SU-DHL-6 (cell line): ENCODE data around the gene MTHFSD.

Experiments used
- H2AFZ ChIP-seq: fragments of 200-600 bp; sonication (generic); 2 replicates; pipeline ENCODE4 v1.6.1; 2014; ENCODE audit warnings: low read depth, mild to moderate bottlenecking, moderate library complexity, mixed read lengths, antibody characterized with exemption, low read length; ENCODE audit not compliant: severe bottlenecking
- H3F3A ChIP-seq: fragments of 200-600 bp; shearing (Covaris generic); 2 replicates; pipeline ENCODE4 v1.6.0; 2016; ENCODE audit warnings: antibody characterized with exemption, mild to moderate bottlenecking; ENCODE audit not compliant: insufficient read depth
- H3K27ac ChIP-seq: fragments of 200-600 bp; sonication (generic); 2 replicates; pipeline ENCODE4 v1.5.1; 2016; ENCODE audit warnings: low read depth, mild to moderate bottlenecking, low read length, moderate library complexity, mixed read lengths
- H3K27me3 ChIP-seq: fragments of 200-600 bp; sonication (generic), shearing (Covaris generic); 2 replicates; pipeline ENCODE4 v1.6.0; 2014; ENCODE audit warnings: mild to moderate bottlenecking, low read length
- H3K36me3 ChIP-seq: fragments of 200-600 bp; sonication (generic); 2 replicates; pipeline ENCODE4 v1.6.1; 2014; ENCODE audit warnings: mild to moderate bottlenecking, low read length, mixed read lengths
- H3K4me2 ChIP-seq: fragments of 300-600, 200-600 bp; shearing (Covaris generic), sonication (generic); 2 replicates; pipeline ENCODE4 v1.6.0; 2014; ENCODE audit warnings: low read length, low read depth, mild to moderate bottlenecking; ENCODE audit not compliant: poor library complexity, severe bottlenecking
- H3K4me3 ChIP-seq: fragments of 200-600 bp; sonication (generic); 2 replicates; pipeline ENCODE4 v1.5.1; 2014; ENCODE audit warnings: antibody characterized with exemption, low read length, mild to moderate bottlenecking, mixed read lengths; ENCODE audit not compliant: insufficient read depth, poor library complexity, severe bottlenecking
- H3K79me2 ChIP-seq: fragments of 200-600 bp; sonication (generic); 2 replicates; pipeline ENCODE4 v1.6.1; 2014; ENCODE audit warnings: mild to moderate bottlenecking, low read length, moderate library complexity; ENCODE audit not compliant: insufficient read depth
- H3K9ac ChIP-seq: fragments of 200-600 bp; sonication (generic); 2 replicates; pipeline ENCODE4 v1.7.0; 2014; ENCODE audit warnings: mild to moderate bottlenecking, low read length
- H3K9me2 ChIP-seq: fragments of 200-600 bp; sonication (generic); replicated peaks from 2 replicates; pipeline ENCODE4 v1.6.1; 2014; ENCODE audit warnings: low read length; ENCODE audit not compliant: insufficient read depth
- H3K9me3 ChIP-seq: fragments of 200-600 bp; sonication (generic); 2 replicates; pipeline ENCODE4 v1.6.1; 2014; ENCODE audit warnings: low read length, mixed read lengths; ENCODE audit not compliant: insufficient read depth
- H4K20me1 ChIP-seq: fragments of 200-600 bp; sonication (generic); 2 replicates; pipeline ENCODE4 v1.6.1; 2014; ENCODE audit warnings: low read depth, mild to moderate bottlenecking, antibody characterized with exemption, low read length, moderate library complexity, mixed read lengths
- CTCF ChIP-seq: fragments of 200-600 bp; sonication (generic); IDR thresholded peaks from one replicate; pipeline ENCODE4 v1.5.1; 2017; ENCODE audit warnings: antibody characterized with exemption, mild to moderate bottlenecking, low read length, moderate library complexity; ENCODE audit not compliant: insufficient read depth, poor library complexity, severe bottlenecking
- EZH2phosphoT487 ChIP-seq: fragments of 200-600 bp; sonication (generic), shearing (Covaris generic); conservative IDR thresholded peaks from 2 replicates; pipeline ENCODE4 v1.6.1; 2018; ENCODE audit warnings: mild to moderate bottlenecking, antibody characterized with exemption, low read length, moderate library complexity, mixed read lengths

The MTHFSD gene

DNA sequence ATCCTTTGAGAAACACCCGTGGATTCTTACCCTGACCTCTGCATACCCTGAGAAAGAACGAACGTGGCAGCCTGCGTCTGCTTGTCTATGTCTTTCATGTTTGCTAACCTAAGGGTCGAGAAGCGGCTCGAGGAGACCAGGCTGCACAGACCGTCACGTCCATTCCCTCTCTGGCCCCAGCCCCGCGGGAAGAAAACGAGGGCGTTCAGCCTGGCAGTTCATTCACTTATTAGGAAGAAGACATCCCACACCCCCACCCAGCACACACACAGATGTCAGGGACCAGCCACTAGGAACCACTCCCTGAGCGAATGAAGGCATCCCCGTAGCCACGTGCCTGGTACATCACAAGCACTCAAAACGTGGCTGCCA lies 655 bp upstream of the MTHFSD start:
- no peaks in the 10 kb centered on the region for H3K27me3 ChIP-seq
- no peaks in the 10 kb centered on the region for H4K20me1 ChIP-seq
- H3K4me3 ChIP-seq = peak overlapping the region; percentile 70
- H3K4me2 ChIP-seq = peak overlapping the region; percentile 68
- H3K9me3 ChIP-seq = no peaks in the 10 kb centered on the region
- peak overlapping the region; percentile 75 for H2AFZ ChIP-seq
- H3K9me2 ChIP-seq = no peaks in the 10 kb centered on the region
- no peaks in the 10 kb centered on the region for H3K36me3 ChIP-seq
- H3K79me2 ChIP-seq = peaks cover 3% of the 10 kb centered on the region; the same call in 1 of the 2 replicates
- no peaks in the 10 kb centered on the region for H3F3A ChIP-seq
- peak overlapping the region; percentile 80 for H3K9ac ChIP-seq
- H3K27ac ChIP-seq = no peak overlapping the region
- TF ChIP-seq CTCF (no peak), EZH2phosphoT487 (no peak)

DNA sequence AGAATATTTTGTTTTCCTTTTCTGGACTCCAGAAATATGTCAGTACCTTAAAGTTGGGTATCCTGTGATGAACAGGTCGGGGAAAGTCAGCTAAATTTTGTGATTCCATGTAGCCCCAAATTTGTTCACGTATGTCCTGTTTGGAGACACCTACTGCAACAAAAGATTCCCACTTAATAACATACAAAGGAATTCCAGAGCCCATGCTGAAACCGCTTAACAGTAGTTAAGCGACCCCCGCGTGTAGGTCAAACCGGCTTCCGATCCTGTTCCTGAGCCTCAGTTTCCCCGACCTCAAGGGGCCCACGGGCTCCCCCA lies 477 bp downstream of the MTHFSD start:
- H3K4me3 ChIP-seq = peak overlapping the region; percentile 70
- H2AFZ ChIP-seq = peak overlapping the region; percentile 75
- no peaks in the 10 kb centered on the region for H4K20me1 ChIP-seq
- H3K9ac ChIP-seq = peak overlapping the region; percentile 80
- H3K36me3 ChIP-seq = no peaks in the 10 kb centered on the region
- H3K79me2 ChIP-seq = peaks cover 3% of the 10 kb centered on the region; the same call in 1 of the 2 replicates
- no peaks in the 10 kb centered on the region for H3K27me3 ChIP-seq
- no peak for TF ChIP-seq EZH2phosphoT487
- TF ChIP-seq CTCF = no peak
- H3K27ac ChIP-seq = peak overlapping the region; percentile 5
- no peaks in the 10 kb centered on the region for H3K9me3 ChIP-seq
- no peaks in the 10 kb centered on the region for H3K9me2 ChIP-seq
- no peaks in the 10 kb centered on the region for H3F3A ChIP-seq
- peak overlapping the region; percentile 68 for H3K4me2 ChIP-seq

- Histone ChIP-seq H3K27ac (no peak overlapping the region), H3K36me3 (no peaks in the 10 kb centered on the region), H3K4me2 (no peak overlapping the region)
Measured at GRCh38 chr16:86553356-86553755, 1.7 kb downstream of the MTHFSD start.

More at GRCh38 chr16:86553356-86553755, 1.7 kb downstream of the MTHFSD start:
- Histone ChIP-seq H4K20me1 (no peaks in the 10 kb centered on the region), H3K9me3 (no peaks in the 10 kb centered on the region), H2AFZ (no peak overlapping the region), H3F3A (no peaks in the 10 kb centered on the region), H3K27me3 (no peaks in the 10 kb centered on the region), H3K4me3 (no peak overlapping the region), H3K9ac (no peak overlapping the region), H3K9me2 (no peaks in the 10 kb centered on the region), H3K79me2 (peaks cover 3% of the 10 kb centered on the region; the same call in 1 of the 2 replicates)
- TF ChIP-seq EZH2phosphoT487 (no peak), CTCF (no peak)
